Heart left ventricle (tissue), 16 donors: ENCODE measurements around the gene FABP6. TPM values are rescaled to one million over a fixed set of nuclear protein-coding genes. Genes with fewer than 3 reads are reported as not detected.

Experiments used
- ATAC-seq, 4 donors: fragments of 200-7000 bp; cut with Tn5 transposase; one replicate each; pipeline ENCODE4 v1.9.1; 2020 to 2022; ENCODE audit warnings: moderate library complexity in 4 of 4, mild to moderate bottlenecking in 3 of 4, moderate number of reproducible peaks in 1 of 4
- DNase-seq, 5 donors: peaks; one replicate each; pipeline ENCODE4 v3.0.0-alpha.2; 2020
- H3K27ac ChIP-seq, 12 donors: fragments of 200-600 bp; sonication (generic) in 4 of 12; one replicate each; pipeline versions ENCODE4 v1.5.0 to v1.8.0; 2016 to 2022; ENCODE audit warnings: mild to moderate bottlenecking in 2 of 12
- H3K27me3 ChIP-seq, 9 donors: fragments of 200-600 bp; sonication (generic) in 2 of 9; one replicate each; pipeline versions ENCODE4 v1.5.1 to v1.8.0; 2016 to 2022; ENCODE audit warnings: mild to moderate bottlenecking in 3 of 9
- H3K36me3 ChIP-seq, 9 donors: fragments of 200-600 bp; sonication (generic) in 2 of 9; one replicate each; pipeline versions ENCODE4 v1.5.0 to v1.8.0; 2018 to 2022; ENCODE audit warnings: mild to moderate bottlenecking in 2 of 9
- H3K4me1 ChIP-seq, 12 donors: fragments of 200-600 bp; sonication (generic) in 4 of 12; one replicate each; pipeline versions ENCODE4 v1.5.0 to v1.8.0; 2016 to 2022; ENCODE audit warnings: mild to moderate bottlenecking in 3 of 12
- H3K4me3 ChIP-seq, 12 donors: fragments of 200-600 bp; sonication (generic) in 4 of 12; one replicate each; pipeline versions ENCODE4 v1.5.0 to v1.8.0; 2017 to 2022; ENCODE audit warnings: mild to moderate bottlenecking in 9 of 12, moderate library complexity in 4 of 12
- H3K9me3 ChIP-seq, 12 donors: fragments of 200-600 bp; sonication (generic) in 4 of 12; one replicate each; pipeline versions ENCODE4 v1.5.0 to v1.8.0; 2016 to 2022; ENCODE audit warnings: mild to moderate bottlenecking in 1 of 12
- CTCF ChIP-seq, 12 donors: fragments of 200-600 bp; sonication (generic) in 4 of 12; IDR thresholded peaks; one replicate each; pipeline versions ENCODE4 v1.5.0 to v1.8.0; 2018 to 2022; ENCODE audit warnings: antibody characterized with exemption in 12 of 12, mild to moderate bottlenecking in 5 of 12
- POLR2A ChIP-seq, 2 donors: fragments of 450-650 bp; IDR thresholded peaks; one replicate each; pipeline ENCODE4 v1.6.1; 2017; ENCODE audit warnings: antibody characterized with exemption in 2 of 2, mild to moderate bottlenecking in 2 of 2, moderate library complexity in 2 of 2
- WGBS, 4 donors: extraction: QIAGEN DNeasy Blood & Tissue Kit in 2 of 4; methylation state at CpG; one replicate each; pipeline versions ENCODE4 v1.1.5 to v1.1.7; 2013 to 2018; 5-methylcytosine and 5-hydroxymethylcytosine counted together
- intact Hi-C, 10 donors: fragments of 100-400 bp; cut with DNase I; formaldehyde crosslinking; loops; one replicate each; pipeline versions ENCODE4 v1.11.1 to v1.14.2; 2022
- polyA plus RNA-seq, 2 donors: library from polyadenylated mRNA; stranded (reverse); fragments of 200-250 nt; gene quantifications; one replicate each; pipeline ENCODE4 v1.2.3, GENCODE V29; 2013
- total RNA-seq, 9 donors: library from RNA; depleted of rRNA in 2 of 9; stranded (reverse); fragments of >200 nt in 2 of 9; fragmentation: NEBNext Ultra II Directional in 3 of 9; extraction: Animal tissue kit (Norgen Biotek cat#: 25700) in 3 of 9; gene quantifications; one replicate each; pipeline versions ENCODE4 v1.1.0 to v1.2.4, GENCODE V29; 2016 to 2023
- donor health status: ischemic (EF 13 %, LVEDD 7.1; RV severe dilation, severe dysfunction).
- donor health status: healthy with polysubstance abuse.
- donor health status: DM: no; HTN: yes; CAD: no.
- donor health status: DM: no; HTN: no; CAD: no.
- donor health status: ischemic (EF 25% LVEDD 6.9; RV normal size, moderate dysfunction).
- donor health status: ischemic (EF 25% LVEDD 5.7; RV mildly dilated, moderate dysfunction).
- donor health status: healthy.
- donor health status: DM: yes; HTN: yes; CAD: no.
- donor health status: ischemic (EF 35%, LVEDD 5.7; RV mildly dilated, moderate dysfunction).
- donor health status: nonischemic (EF 11% LVEDD 7.7; RV severe dilation, severe dysfunction).
- donor health status: DM: yes; HTN: yes; CAD: no.
- donor health status: PGD.
- donor health status: ischemic (EF 29% LVEDD 5.4; RV normal size, mild dysfunction).
- donor health status: nonischemic (EF 23%, LVEDD 6.1; RV moderate dilation, normal function).

The FABP6 gene
- total and polyA plus RNA-seq, 11 donors: 0.25 to 6.2 (median 2.3) TPM

GRCh38 chr5:160254706-160255105, 25.4 kb downstream of the FABP6 start:
- Histone ChIP-seq H3K4me1 (no peaks in the 10 kb centered on the region), H3K36me3 (peaks cover 0 to 58% (median 32%) of the 10 kb centered on the region in 9 donors), H3K27me3 (no peaks in the 10 kb centered on the region), H3K9me3 (no peaks in the 10 kb centered on the region), H3K27ac (no peak overlapping the region), H3K4me3 (no peak overlapping the region)
- DNase-seq (no peak), ATAC-seq (no peak)
- TF ChIP-seq POLR2A (IDR thresholded peaks at IDR 0.05) (no peak), CTCF (IDR thresholded peaks at IDR 0.05) (no peak)
- intact Hi-C loops: no loop called here
- WGBS, 4 donors: 93 to 96% (median 95%) methylated on average over 6 of the region's 6 CpGs

- ATAC-seq: no peak
- DNase-seq: no peak
Measured at GRCh38 chr5:160259341-160259740, 30.0 kb downstream of the FABP6 start.

GRCh38 chr5:160260006-160260775, 30.9 kb downstream of the FABP6 start:
- Histone ChIP-seq H3K4me3 (no peak overlapping the region), H3K36me3 (peaks cover 0 to 28% (median 5%) of the 10 kb centered on the region in 9 donors), H3K27me3 (no peaks in the 10 kb centered on the region), H3K9me3 (no peaks in the 10 kb centered on the region), H3K4me1 (peaks cover 0 to 32% (median 23%) of the 10 kb centered on the region in 12 donors), H3K27ac (peak overlapping the region in 1 of 12 donors; percentile 76)
- intact Hi-C loops: loop anchor here in 1 of 10 donors (5.0 kb wide), 1 partner anchor 52 kb away; the partner anchor contains the start of gene CCNJL
- TF ChIP-seq CTCF (IDR thresholded peaks at IDR 0.05) (no peak), POLR2A (IDR thresholded peaks at IDR 0.05) (no peak)
- no peak for DNase-seq
- WGBS, 4 donors: 91 to 99% (median 94%) methylated on average over 14 of the region's 14 CpGs
- no peak for ATAC-seq

More at GRCh38 chr5:160259341-160259740, 30.0 kb downstream of the FABP6 start:
- Histone ChIP-seq H3K27ac (no peak overlapping the region), H3K9me3 (no peaks in the 10 kb centered on the region), H3K36me3 (peaks cover 0 to 36% (median 6%) of the 10 kb centered on the region in 9 donors), H3K4me3 (no peak overlapping the region), H3K27me3 (no peaks in the 10 kb centered on the region), H3K4me1 (peaks cover 0 to 32% (median 23%) of the 10 kb centered on the region in 12 donors)
- intact Hi-C loops: no loop called here
- TF ChIP-seq CTCF (IDR thresholded peaks at IDR 0.05): no peak
- no peak for TF ChIP-seq POLR2A (IDR thresholded peaks at IDR 0.05)
- WGBS, 4 donors: 89 to 95% (median 93%) methylated on average over 7 of the region's 7 CpGs
